H9 (cell line): ENCODE measurements around the gene KCNAB2. TPM values are rescaled to one million over a fixed set of nuclear protein-coding genes. Genes with fewer than 3 reads are reported as not detected.

Experiments
- DNase-seq: peaks from one replicate; pipeline ENCODE4 v3.0.0-alpha.2; 2017
- H2AFZ ChIP-seq: one replicate; pipeline ENCODE4 v1.6.1; 2013; ENCODE audit warnings: mild to moderate bottlenecking, low read length, control low read depth, moderate library complexity
- H2AK5ac ChIP-seq: 2 replicates; pipeline ENCODE4 v1.6.1; 2013; ENCODE audit warnings: low read length, control low read depth, mixed read lengths; ENCODE audit not compliant: insufficient read length
- H2BK120ac ChIP-seq: one replicate; pipeline ENCODE4 v1.6.1; 2013; ENCODE audit warnings: low read depth, mild to moderate bottlenecking, low read length, control low read depth, inconsistent platforms; ENCODE audit not compliant: poor library complexity, severe bottlenecking
- H2BK12ac ChIP-seq: 2 replicates; pipeline ENCODE4 v1.6.1; 2013; ENCODE audit warnings: low read length, control low read depth, mixed read lengths, low read depth; ENCODE audit not compliant: insufficient read length
- H2BK15ac ChIP-seq: 2 replicates; pipeline ENCODE4 v1.6.1; 2013; ENCODE audit warnings: low read depth, low read length, control low read depth
- H2BK20ac ChIP-seq: one replicate; pipeline ENCODE4 v1.6.1; 2013; ENCODE audit warnings: low read depth, mild to moderate bottlenecking, low read length, control low read depth, inconsistent platforms; ENCODE audit not compliant: poor library complexity, severe bottlenecking
- H2BK5ac ChIP-seq: 2 replicates; pipeline ENCODE4 v1.6.1; 2013; ENCODE audit warnings: low read length, control low read depth, mixed read lengths; ENCODE audit not compliant: insufficient read length
- H3K14ac ChIP-seq: 2 replicates; pipeline ENCODE4 v1.6.1; 2013; ENCODE audit warnings: low read length, control low read depth; ENCODE audit not compliant: insufficient read depth
- H3K18ac ChIP-seq: 2 replicates; pipeline ENCODE4 v1.6.1; 2013; ENCODE audit warnings: low read depth, mild to moderate bottlenecking, mixed read lengths, low read length, control low read depth; ENCODE audit not compliant: insufficient read length
- H3K23ac ChIP-seq: 2 replicates; pipeline ENCODE4 v1.6.1; 2013; ENCODE audit warnings: low read length, control low read depth, mixed read lengths, low read depth; ENCODE audit not compliant: insufficient read length
- H3K23me2 ChIP-seq: 2 replicates; pipeline ENCODE4 v1.6.1; 2013; ENCODE audit warnings: low read depth, mild to moderate bottlenecking, mixed read lengths, low read length, control low read depth; ENCODE audit not compliant: insufficient read length, poor library complexity, severe bottlenecking
- H3K27ac ChIP-seq: 2 replicates; pipeline ENCODE4 v1.5.1; 2013; ENCODE audit warnings: low read length, control low read depth, mixed read lengths, low read depth; ENCODE audit not compliant: insufficient read length
- H3K27me3 ChIP-seq: 2 replicates; pipeline ENCODE4 v1.6.1; 2013; ENCODE audit warnings: low read length, control low read depth, inconsistent platforms; ENCODE audit not compliant: insufficient read depth
- H3K4ac ChIP-seq: 2 replicates; pipeline ENCODE4 v1.6.1; 2013; ENCODE audit warnings: low read depth, mild to moderate bottlenecking, control low read depth, inconsistent platforms, low read length, moderate library complexity
- H3K4me1 ChIP-seq: 2 replicates; pipeline ENCODE4 v1.6.1; 2013; ENCODE audit warnings: low read length, control low read depth, inconsistent platforms; ENCODE audit not compliant: insufficient read depth
- H3K4me2 ChIP-seq: 2 replicates; pipeline ENCODE4 v1.6.1; 2013; ENCODE audit warnings: low read length, control low read depth, mixed read lengths; ENCODE audit not compliant: insufficient read length, insufficient read depth
- H3K56ac ChIP-seq: 2 replicates; pipeline ENCODE4 v1.6.1; 2013; ENCODE audit warnings: low read depth, mild to moderate bottlenecking, mixed read lengths, low read length, control low read depth; ENCODE audit not compliant: insufficient read length
- H3K79me1 ChIP-seq: 2 replicates; pipeline ENCODE4 v1.6.1; 2013; ENCODE audit warnings: low read depth, mild to moderate bottlenecking, moderate library complexity, low read length, control low read depth, inconsistent platforms; ENCODE audit not compliant: insufficient read depth, poor library complexity, severe bottlenecking
- H3K79me2 ChIP-seq: 2 replicates; pipeline ENCODE4 v1.6.1; 2013; ENCODE audit warnings: low read length, control low read depth, inconsistent platforms; ENCODE audit not compliant: insufficient read depth
- H3K9ac ChIP-seq: 2 replicates; pipeline ENCODE4 v1.6.1; 2013; ENCODE audit warnings: low read length, control low read depth, mixed read lengths; ENCODE audit not compliant: insufficient read length; ENCODE audit errors: extremely low read depth
- H3K9me3 ChIP-seq: one replicate; pipeline ENCODE4 v1.6.1; 2013; ENCODE audit warnings: low read depth, low read length, inconsistent platforms; ENCODE audit not compliant: control insufficient read depth
- H3T11ph ChIP-seq: one replicate; pipeline ENCODE4 v1.6.1; 2013; ENCODE audit warnings: mild to moderate bottlenecking, low read length, control low read depth, inconsistent platforms
- H4K20me1 ChIP-seq: one replicate; pipeline ENCODE4 v1.6.1; 2013; ENCODE audit not compliant: control insufficient read depth, insufficient read length, insufficient read depth
- H4K5ac ChIP-seq: 2 replicates; pipeline ENCODE4 v1.6.1; 2013; ENCODE audit warnings: low read depth, mild to moderate bottlenecking, mixed read lengths, low read length, control low read depth; ENCODE audit not compliant: insufficient read length
- H4K8ac ChIP-seq: replicated peaks from 2 replicates; pipeline ENCODE4 v1.6.1; 2013; ENCODE audit warnings: low read length, control low read depth, mixed read lengths, low read depth; ENCODE audit not compliant: insufficient read length
- H4K91ac ChIP-seq: 2 replicates; pipeline ENCODE4 v1.6.1; 2013; ENCODE audit warnings: low read depth, mild to moderate bottlenecking, moderate library complexity, mixed read lengths, low read length, control low read depth; ENCODE audit not compliant: insufficient read length
- H3K27ac Mint-ChIP-seq, 3 experiments: 2 replicates in 2 of 3; 3 replicates in 1 of 3; pipeline ENCODE4 v1.8.0; 2020 to 2021; ENCODE audit warnings: mixed read lengths in 3 of 3, mild to moderate bottlenecking in 1 of 3, moderate library complexity in 1 of 3
- H3K27me3 Mint-ChIP-seq: 2 replicates; pipeline ENCODE4 v1.8.0; 2021; ENCODE audit warnings: low read depth, mild to moderate bottlenecking, moderate library complexity, mixed read lengths
- H3K36me3 Mint-ChIP-seq, 3 experiments: 2 replicates in 2 of 3; 3 replicates in 1 of 3; pipeline ENCODE4 v1.8.0; 2020 to 2021; ENCODE audit warnings: low read depth in 3 of 3, mixed read lengths in 3 of 3; ENCODE audit not compliant: insufficient read depth in 1 of 3
- H3K4me1 Mint-ChIP-seq, 2 experiments: 2 replicates each; pipeline ENCODE4 v1.8.0; 2020; ENCODE audit warnings: mixed read lengths in 2 of 2
- H3K4me3 Mint-ChIP-seq, 2 experiments: 2 replicates in 1 of 2; 3 replicates in 1 of 2; pipeline ENCODE4 v1.8.0; 2020 to 2021; ENCODE audit warnings: mild to moderate bottlenecking in 2 of 2, mixed read lengths in 2 of 2, moderate library complexity in 1 of 2
- H3K9me3 Mint-ChIP-seq, 2 experiments: 2 replicates in 1 of 2; 3 replicates in 1 of 2; pipeline ENCODE4 v1.8.0; 2020; ENCODE audit warnings: mild to moderate bottlenecking in 2 of 2, mixed read lengths in 2 of 2, moderate library complexity in 1 of 2
- WGBS: extraction: QIAGEN DNeasy Blood & Tissue Kit; methylation state at CpG from one replicate; pipeline ENCODE4 v1.1.7; 2013; ENCODE audit warnings: missing lambda C conversion rate, low lambda C conversion rate, mixed read lengths; ENCODE audit not compliant: insufficient read length; ENCODE audit errors: extremely low coverage; 5-methylcytosine and 5-hydroxymethylcytosine counted together
- total RNA-seq: library from RNA; stranded (reverse); gene quantifications from 2 replicates; pipeline ENCODE4 v1.2.1, GENCODE V29; 2021
- TF ChIP-seq, protein P1 (sequence below): fragments of 200-600 bp; sonication (generic); conservative IDR thresholded peaks from 3 replicates; pipeline ENCODE4 v1.8.0; 2021; ENCODE audit warnings: antibody characterized with exemption, mild to moderate bottlenecking

The KCNAB2 gene
- total RNA-seq, 1 experiment from 2014 or later, result 8.3 TPM

DNA sequence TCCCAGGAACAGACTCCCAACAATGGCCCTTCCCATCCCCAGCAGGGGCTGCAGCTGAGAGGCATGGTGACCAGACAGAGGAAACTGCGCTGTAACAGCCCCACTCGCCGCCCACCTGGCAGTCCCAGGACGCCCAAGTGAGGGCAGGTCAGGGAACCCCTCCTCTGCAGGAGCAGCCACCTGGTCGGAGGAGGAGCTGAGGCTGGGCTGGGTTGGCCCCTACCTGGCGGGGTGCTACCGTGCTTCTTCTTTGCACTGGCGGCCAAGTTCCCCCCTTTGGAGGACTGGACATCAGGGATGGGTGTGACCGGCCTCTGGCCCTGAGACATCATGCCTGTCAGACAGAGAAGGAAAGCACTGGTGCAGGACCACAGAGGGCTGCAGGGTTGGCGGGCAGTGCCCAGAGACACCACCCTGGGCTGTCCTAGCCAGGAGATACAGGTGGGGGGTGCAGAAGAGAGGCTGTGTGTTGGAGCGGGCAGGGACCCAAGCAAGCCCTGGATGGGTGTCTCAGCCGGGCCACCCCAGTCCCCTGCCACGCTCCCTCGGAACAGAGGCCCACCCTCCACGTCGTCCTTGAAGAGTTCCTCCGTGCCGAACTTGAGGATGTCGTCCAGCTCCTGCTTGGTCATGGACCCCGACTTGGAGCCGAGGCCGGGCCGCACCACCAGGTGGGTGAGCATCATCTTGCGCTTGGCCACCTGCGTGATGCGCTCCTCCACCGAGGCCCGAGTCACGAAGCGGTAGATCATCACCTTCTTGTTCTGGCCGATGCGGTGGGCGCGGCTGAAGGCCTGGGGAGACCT, 82.8 kb downstream of the KCNAB2 start:
- Histone ChIP-seq H4K20me1 (no peaks in the 10 kb centered on the region), H3K9ac (no peak overlapping the region), H4K91ac (no peak overlapping the region), H3K14ac (no peak overlapping the region), H2BK20ac (no peak overlapping the region), H3K4me1 (peaks cover 3% of the 10 kb centered on the region; the same call in 1 of the 2 replicates), H3K79me2 (no peaks in the 10 kb centered on the region), H2AK5ac (no peak overlapping the region), H3K23me2 (no peaks in the 10 kb centered on the region), H3K79me1 (no peaks in the 10 kb centered on the region), H2BK15ac (no peak overlapping the region), H4K8ac (no peak overlapping the region), H3K9me3 (no peaks in the 10 kb centered on the region), H3K4ac (no peak overlapping the region), H2AFZ (no peak overlapping the region), H3K27ac (no peak overlapping the region), H3T11ph (no peak overlapping the region), H3K18ac (peak overlapping the region; percentile 12), H3K23ac (no peak overlapping the region), H2BK5ac (no peak overlapping the region), H3K4me2 (peak overlapping the region; percentile 65), H2BK12ac (no peak overlapping the region), H3K56ac (no peak overlapping the region), H2BK120ac (no peak overlapping the region), H4K5ac (no peak overlapping the region), H3K27me3 (peaks cover 2% of the 10 kb centered on the region; the same call in 1 of the 2 replicates)
- Mint-ChIP-seq H3K27me3 (peaks cover 64% of the 10 kb centered on the region), H3K9me3 (peaks cover 9% of the 10 kb centered on the region in 2 experiments), H3K4me3 (no peak overlapping the region; a peak in 1 of 5 replicates), H3K36me3 (peaks cover 0 to 5% (median 0%) of the 10 kb centered on the region in 3 experiments; a peak in 4 of 7 replicates), H3K27ac (no peak overlapping the region), H3K4me1 (peaks cover 3 to 11% of the 10 kb centered on the region in 2 experiments; a peak in 3 of 4 replicates)
- no CpG with 5 or more reads among the region's 34 CpGs for WGBS
- TF ChIP-seq, protein P1, sequence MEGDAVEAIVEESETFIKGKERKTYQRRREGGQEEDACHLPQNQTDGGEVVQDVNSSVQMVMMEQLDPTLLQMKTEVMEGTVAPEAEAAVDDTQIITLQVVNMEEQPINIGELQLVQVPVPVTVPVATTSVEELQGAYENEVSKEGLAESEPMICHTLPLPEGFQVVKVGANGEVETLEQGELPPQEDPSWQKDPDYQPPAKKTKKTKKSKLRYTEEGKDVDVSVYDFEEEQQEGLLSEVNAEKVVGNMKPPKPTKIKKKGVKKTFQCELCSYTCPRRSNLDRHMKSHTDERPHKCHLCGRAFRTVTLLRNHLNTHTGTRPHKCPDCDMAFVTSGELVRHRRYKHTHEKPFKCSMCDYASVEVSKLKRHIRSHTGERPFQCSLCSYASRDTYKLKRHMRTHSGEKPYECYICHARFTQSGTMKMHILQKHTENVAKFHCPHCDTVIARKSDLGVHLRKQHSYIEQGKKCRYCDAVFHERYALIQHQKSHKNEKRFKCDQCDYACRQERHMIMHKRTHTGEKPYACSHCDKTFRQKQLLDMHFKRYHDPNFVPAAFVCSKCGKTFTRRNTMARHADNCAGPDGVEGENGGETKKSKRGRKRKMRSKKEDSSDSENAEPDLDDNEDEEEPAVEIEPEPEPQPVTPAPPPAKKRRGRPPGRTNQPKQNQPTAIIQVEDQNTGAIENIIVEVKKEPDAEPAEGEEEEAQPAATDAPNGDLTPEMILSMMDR, result no peak
- no peak for DNase-seq
